ENCODE measurements around the gene TRIP13. TPM values are rescaled to one million over a fixed set of nuclear protein-coding genes. Genes with fewer than 3 reads are reported as not detected.

TRIP13 gene
- total and polyA plus RNA-seq, 2 experiments from 2014 or later = 9.2 to 9.4 TPM

GRCh38 chr5:922436-923280, 30.0 kb downstream of the TRIP13 start:
- Histone ChIP-seq H3K36me3 (replicated peaks; ENCODE audit: insufficient read depth, low read depth) (no peaks in the 10 kb centered on the region), H4K20me1 (ENCODE audit: insufficient read depth, poor library complexity, severe bottlenecking) (no peaks in the 10 kb centered on the region), H3K4me2 (no peak overlapping the region), H3K4me1 (ENCODE audit: insufficient read depth) (peaks cover 16% of the 10 kb centered on the region), H3K79me2 (no peaks in the 10 kb centered on the region), H3K9me3 (ENCODE audit: low read depth) (no peaks in the 10 kb centered on the region), H3K4me3 (no peak overlapping the region), H3K27ac (no peak overlapping the region), H3K9me2 (replicated peaks; ENCODE audit: insufficient read depth) (no peaks in the 10 kb centered on the region), H3K27me3 (peaks cover 23% of the 10 kb centered on the region), H2AFZ (no peak overlapping the region)
- WGBS (ENCODE audit: low lambda C conversion rate, missing lambda C conversion rate) = 94% methylated on average over 16 of the region's 17 CpGs
- no peak for DNase-seq (ENCODE audit: low spot score)
- TF ChIP-seq EZH2phosphoT487 (IDR thresholded peaks at IDR 0.05; ENCODE audit: low read depth, severe bottlenecking, unreplicated experiment) (no peak), EZH2 (IDR thresholded peaks at IDR 0.05; ENCODE audit: borderline replicate concordance) (no peak)

GRCh38 chr5:923281-923873, 30.7 kb downstream of the TRIP13 start:
- peak; percentile 93 for DNase-seq (ENCODE audit: low spot score)
- Histone ChIP-seq H2AFZ (no peak overlapping the region), H3K27me3 (peaks cover 24% of the 10 kb centered on the region), H3K9me3 (ENCODE audit: low read depth) (no peaks in the 10 kb centered on the region), H3K9me2 (replicated peaks; ENCODE audit: insufficient read depth) (no peaks in the 10 kb centered on the region), H3K27ac (no peak overlapping the region), H3K4me3 (no peak overlapping the region), H4K20me1 (ENCODE audit: insufficient read depth, poor library complexity, severe bottlenecking) (no peaks in the 10 kb centered on the region), H3K79me2 (no peaks in the 10 kb centered on the region), H3K36me3 (replicated peaks; ENCODE audit: insufficient read depth, low read depth) (no peaks in the 10 kb centered on the region), H3K4me2 (no peak overlapping the region), H3K4me1 (ENCODE audit: insufficient read depth) (peaks cover 16% of the 10 kb centered on the region)
- 20% methylated on average over 17 of the region's 17 CpGs for WGBS (ENCODE audit: low lambda C conversion rate, missing lambda C conversion rate)
- TF ChIP-seq EZH2 (IDR thresholded peaks at IDR 0.05; ENCODE audit: borderline replicate concordance) (no peak), EZH2phosphoT487 (IDR thresholded peaks at IDR 0.05; ENCODE audit: low read depth, severe bottlenecking, unreplicated experiment) (no peak), CTCF (IDR thresholded peaks at IDR 0.05; ENCODE audit: poor library complexity) (peak; percentile 79)

- Histone ChIP-seq H3K4me3 (peak overlapping the region; percentile 15), H3K36me3 (replicated peaks; ENCODE audit: insufficient read depth, low read depth) (no peaks in the 10 kb centered on the region), H3K27me3 (peaks cover 24% of the 10 kb centered on the region), H4K20me1 (ENCODE audit: insufficient read depth, poor library complexity, severe bottlenecking) (no peaks in the 10 kb centered on the region), H2AFZ (peak overlapping the region; percentile 62), H3K9me3 (ENCODE audit: low read depth) (no peaks in the 10 kb centered on the region), H3K9me2 (replicated peaks; ENCODE audit: insufficient read depth) (no peaks in the 10 kb centered on the region), H3K4me2 (peak overlapping the region; percentile 91), H3K27ac (no peak overlapping the region), H3K79me2 (no peaks in the 10 kb centered on the region), H3K4me1 (ENCODE audit: insufficient read depth) (peaks cover 9% of the 10 kb centered on the region)
- DNase-seq (ENCODE audit: low spot score) = peak; percentile 68
- WGBS (ENCODE audit: low lambda C conversion rate, missing lambda C conversion rate) = 8% methylated on average over 51 of the region's 65 CpGs
- TF ChIP-seq CTCF (IDR thresholded peaks at IDR 0.05; ENCODE audit: poor library complexity) (peak; percentile 50), EZH2 (IDR thresholded peaks at IDR 0.05; ENCODE audit: borderline replicate concordance) (no peak)
Measured at GRCh38 chr5:926417-927171, 33.9 kb downstream of the TRIP13 start.
